ENCODE data around the gene SLIT3.

GRCh38 chr5:169149317-169149716 lies 151.6 kb downstream of the SLIT3 start:
- TF ChIP-seq POLR2A (IDR thresholded peaks at IDR 0.05), result no peak
- TF ChIP-seq, protein P1, sequence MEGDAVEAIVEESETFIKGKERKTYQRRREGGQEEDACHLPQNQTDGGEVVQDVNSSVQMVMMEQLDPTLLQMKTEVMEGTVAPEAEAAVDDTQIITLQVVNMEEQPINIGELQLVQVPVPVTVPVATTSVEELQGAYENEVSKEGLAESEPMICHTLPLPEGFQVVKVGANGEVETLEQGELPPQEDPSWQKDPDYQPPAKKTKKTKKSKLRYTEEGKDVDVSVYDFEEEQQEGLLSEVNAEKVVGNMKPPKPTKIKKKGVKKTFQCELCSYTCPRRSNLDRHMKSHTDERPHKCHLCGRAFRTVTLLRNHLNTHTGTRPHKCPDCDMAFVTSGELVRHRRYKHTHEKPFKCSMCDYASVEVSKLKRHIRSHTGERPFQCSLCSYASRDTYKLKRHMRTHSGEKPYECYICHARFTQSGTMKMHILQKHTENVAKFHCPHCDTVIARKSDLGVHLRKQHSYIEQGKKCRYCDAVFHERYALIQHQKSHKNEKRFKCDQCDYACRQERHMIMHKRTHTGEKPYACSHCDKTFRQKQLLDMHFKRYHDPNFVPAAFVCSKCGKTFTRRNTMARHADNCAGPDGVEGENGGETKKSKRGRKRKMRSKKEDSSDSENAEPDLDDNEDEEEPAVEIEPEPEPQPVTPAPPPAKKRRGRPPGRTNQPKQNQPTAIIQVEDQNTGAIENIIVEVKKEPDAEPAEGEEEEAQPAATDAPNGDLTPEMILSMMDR (IDR thresholded peaks at IDR 0.05), result no peak
